H1 (cell line): Measurements from ENCODE around the gene DCDC2. TPM values are rescaled to one million over a fixed set of nuclear protein-coding genes. Genes with fewer than 3 reads are reported as not detected.
A peak's percentile ranks its signal among the peaks of the same experiment; 100 is the strongest.
"Not testable (repeated sequence)": the region's sequence is repeated elsewhere in the genome, so short reads cannot be mapped to it uniquely, and the experiment has no call there.

Experiments used
- CTCF ChIA-PET: fragments of 300-600 bp; sonication (Branson Sonifier 250); formaldehyde crosslinking; loops from one replicate; lab custom pipeline; 2021; ENCODE audit not compliant: partially characterized antibody; lab: Charles Lee
- POLR2A ChIA-PET: fragments of 300-600 bp; sonication (Branson Sonifier 250); formaldehyde crosslinking; loops from one replicate; lab custom pipeline; 2021; ENCODE audit warnings: inconsistent platforms; ENCODE audit not compliant: partially characterized antibody; lab: Charles Lee
- DNase-seq, 2 experiments: peaks; one replicate each; pipeline versions ENCODE4 v3.0.0 to v3.0.0-alpha.2; 2010 to 2022; ENCODE audit warnings: low spot score in 2 of 2, low read depth in 1 of 2, mixed read lengths in 1 of 2
- FAIRE-seq: peaks from 2 replicates; lab custom pipeline; 2011; peaks lifted over from hg19 to GRCh38; lab: Jason Lieb, UNC
- H2AFZ ChIP-seq: 2 replicates; pipeline ENCODE4 v1.8.1; 2012; ENCODE audit warnings: low read length, inconsistent platforms
- H2AK5ac ChIP-seq: 2 replicates; pipeline ENCODE4 v1.6.1; 2013; ENCODE audit warnings: low read depth, low read length
- H2BK120ac ChIP-seq: replicated peaks from 2 replicates; pipeline ENCODE3; 2013; ENCODE audit warnings: low read depth, low read length, inconsistent platforms
- H2BK12ac ChIP-seq: 2 replicates; pipeline ENCODE4 v1.6.1; 2013; ENCODE audit warnings: low read depth, low read length
- H2BK15ac ChIP-seq: 2 replicates; pipeline ENCODE4 v1.6.1; 2013; ENCODE audit warnings: low read length
- H2BK20ac ChIP-seq: 2 replicates; pipeline ENCODE4 v1.6.1; 2013; ENCODE audit warnings: low read length
- H2BK5ac ChIP-seq: 2 replicates; pipeline ENCODE4 v1.6.1; 2013; ENCODE audit warnings: low read depth, low read length
- H3K14ac ChIP-seq: 2 replicates; pipeline ENCODE4 v1.6.1; 2013; ENCODE audit warnings: inconsistent platforms; ENCODE audit not compliant: insufficient read length
- H3K18ac ChIP-seq: 2 replicates; pipeline ENCODE4 v1.6.1; 2013; ENCODE audit warnings: low read length; ENCODE audit errors: extremely low read depth
- H3K23ac ChIP-seq: 2 replicates; pipeline ENCODE4 v1.6.1; 2013; ENCODE audit warnings: inconsistent platforms; ENCODE audit not compliant: insufficient read length
- H3K23me2 ChIP-seq: 2 replicates; pipeline ENCODE4 v1.6.1; 2013; ENCODE audit warnings: low read depth, low read length
- H3K27ac ChIP-seq: 2 replicates; pipeline ENCODE4 v1.6.1; 2011; ENCODE audit warnings: low read depth, low read length, inconsistent platforms
- H3K27me3 ChIP-seq, 4 experiments: replicated peaks in 1 of 4; 1 replicate in 1 of 4; 2 replicates in 3 of 4; pipeline versions ENCODE4 v1.6.1 to v1.8.1; 2011 to 2013; ENCODE audit warnings: low read length in 3 of 4, mild to moderate bottlenecking in 3 of 4, inconsistent platforms in 2 of 4, mixed read lengths in 2 of 4, moderate library complexity in 1 of 4; ENCODE audit not compliant: control insufficient read depth in 3 of 4, insufficient read depth in 3 of 4; ENCODE audit errors: extremely low read depth in 1 of 4
- H3K36me3 ChIP-seq, 4 experiments: 2 replicates each; pipeline versions ENCODE4 v1.6.1 to v1.8.1; 2011 to 2013; ENCODE audit warnings: mild to moderate bottlenecking in 4 of 4, low read length in 3 of 4, moderate library complexity in 2 of 4, control low read depth in 1 of 4, inconsistent platforms in 1 of 4; ENCODE audit not compliant: insufficient read depth in 4 of 4, control insufficient read depth in 2 of 4
- H3K4ac ChIP-seq: replicated peaks from 2 replicates; pipeline ENCODE3; 2013; ENCODE audit warnings: low read length, low read depth, mixed read lengths, inconsistent platforms; ENCODE audit not compliant: insufficient read length
- H3K4me1 ChIP-seq, 4 experiments: replicated peaks in 1 of 4; 1 replicate in 1 of 4; 2 replicates in 3 of 4; pipeline versions ENCODE4 v1.6.1 to v1.8.1; 2011 to 2013; ENCODE audit warnings: low read length in 3 of 4, inconsistent platforms in 2 of 4, mixed read lengths in 1 of 4; ENCODE audit not compliant: insufficient read depth in 4 of 4, control insufficient read depth in 3 of 4
- H3K4me2 ChIP-seq, 2 experiments: 2 replicates each; pipeline versions ENCODE4 v1.6.1 to v1.8.1; 2011 to 2013; ENCODE audit warnings: low read depth in 2 of 2, low read length in 2 of 2, control low read depth in 1 of 2, inconsistent platforms in 1 of 2, mild to moderate bottlenecking in 1 of 2; ENCODE audit not compliant: insufficient read depth in 1 of 2
- H3K4me3 ChIP-seq, 4 experiments: fragments of 200-600, 300-600 bp in 1 of 4; sonication (generic), shearing (Covaris generic), sonication (Bioruptor Twin) in 1 of 4; 2 replicates each; pipeline versions ENCODE4 v1.5.1 to v1.8.1; 2011 to 2016; ENCODE audit warnings: low read length in 4 of 4, low read depth in 3 of 4, control low read depth in 2 of 4, inconsistent platforms in 2 of 4, mild to moderate bottlenecking in 2 of 4, mixed read lengths in 1 of 4, moderate library complexity in 1 of 4; ENCODE audit not compliant: insufficient read depth in 2 of 4; ENCODE audit errors: extremely low read depth in 1 of 4
- H3K56ac ChIP-seq: replicated peaks from 2 replicates; pipeline ENCODE3; 2013; ENCODE audit warnings: low read depth, mild to moderate bottlenecking, mixed read lengths, low read length, inconsistent platforms; ENCODE audit not compliant: insufficient read length
- H3K79me1 ChIP-seq: 2 replicates; pipeline ENCODE4 v1.6.1; 2013; ENCODE audit warnings: low read depth, low read length, control low read depth
- H3K79me2 ChIP-seq, 2 experiments: 2 replicates each; pipeline versions ENCODE4 v1.6.1 to v1.8.1; 2012 to 2013; ENCODE audit warnings: low read length in 2 of 2, mild to moderate bottlenecking in 2 of 2, inconsistent platforms in 1 of 2; ENCODE audit not compliant: insufficient read depth in 2 of 2, control insufficient read depth in 1 of 2
- H3K9ac ChIP-seq, 4 experiments: replicated peaks in 1 of 4; 1 replicate in 1 of 4; 2 replicates in 3 of 4; pipeline versions ENCODE4 v1.6.1 to v1.8.1; 2011 to 2013; ENCODE audit warnings: low read depth in 3 of 4, low read length in 3 of 4, control low read depth in 2 of 4, mild to moderate bottlenecking in 2 of 4, moderate library complexity in 2 of 4, inconsistent platforms in 1 of 4; ENCODE audit errors: extremely low read depth in 1 of 4
- H3K9me3 ChIP-seq, 2 experiments: 2 replicates each; pipeline versions ENCODE4 v1.6.1 to v1.8.1; 2012 to 2013; ENCODE audit warnings: mild to moderate bottlenecking in 2 of 2, moderate library complexity in 2 of 2, control low read depth in 1 of 2, inconsistent platforms in 1 of 2, low read depth in 1 of 2, low read length in 1 of 2, mixed read lengths in 1 of 2; ENCODE audit not compliant: insufficient read depth in 2 of 2
- H4K20me1 ChIP-seq, 2 experiments: replicated peaks in 1 of 2; 2 replicates each; pipeline versions ENCODE3 to v1.8.1; 2011 to 2013; ENCODE audit warnings: inconsistent platforms in 2 of 2, low read length in 2 of 2, mild to moderate bottlenecking in 1 of 2; ENCODE audit not compliant: insufficient read depth in 2 of 2, control insufficient read depth in 1 of 2
- H4K5ac ChIP-seq: 2 replicates; pipeline ENCODE4 v1.6.1; 2013; ENCODE audit warnings: low read length, low read depth, mixed read lengths, inconsistent platforms; ENCODE audit not compliant: insufficient read length
- H4K8ac ChIP-seq: 2 replicates; pipeline ENCODE4 v1.8.0; 2013; ENCODE audit warnings: mild to moderate bottlenecking, moderate library complexity, low read length, inconsistent platforms; ENCODE audit not compliant: insufficient read depth; ENCODE audit errors: extremely low read depth
- H4K91ac ChIP-seq: replicated peaks from 2 replicates; pipeline ENCODE3; 2013; ENCODE audit warnings: low read length, mixed read lengths, inconsistent platforms; ENCODE audit not compliant: insufficient read length
- ASH2L ChIP-seq: fragments of 200-600, 300-600 bp; sonication (generic); IDR thresholded peaks from one replicate; pipeline ENCODE4 v1.7.1; 2017; ENCODE audit warnings: low read length
- MAX ChIP-seq: IDR thresholded peaks from 2 replicates; pipeline ENCODE4 v1.6.1; 2012; ENCODE audit warnings: inconsistent platforms
- POLR2A ChIP-seq, 2 experiments: IDR thresholded peaks; 1 replicate in 1 of 2; 2 replicates in 1 of 2; pipeline ENCODE4 v1.6.1; 2011; ENCODE audit warnings: low read depth in 2 of 2, low read length in 2 of 2, mild to moderate bottlenecking in 2 of 2; ENCODE audit errors: control extremely low read depth in 1 of 2
- RBBP5 ChIP-seq: IDR thresholded peaks from 2 replicates; pipeline ENCODE4 v1.7.1; 2012; ENCODE audit warnings: low read depth, mild to moderate bottlenecking, inconsistent platforms, low read length, moderate library complexity, borderline replicate concordance
- SP1 ChIP-seq: IDR thresholded peaks from 2 replicates; pipeline ENCODE4 v1.6.1; 2011; ENCODE audit warnings: low read depth, low read length
- WGBS, 2 experiments: shearing (Covaris generic) in 1 of 2; methylation state at CpG; one replicate each; pipeline versions ENCODE4 v1.1.6 to v1.1.7; 2013 to 2015; ENCODE audit warnings: low lambda C conversion rate in 2 of 2, mixed read lengths in 2 of 2, inconsistent platforms in 1 of 2, low coverage in 1 of 2, missing lambda C conversion rate in 1 of 2; ENCODE audit not compliant: insufficient replicate concordance in 2 of 2, insufficient coverage in 1 of 2, insufficient read length in 1 of 2; ENCODE audit errors: extremely low coverage in 1 of 2, missing lambda C conversion rate in 1 of 2; 5-methylcytosine and 5-hydroxymethylcytosine counted together
- polyA plus RNA-seq, 7 experiments: library from polyadenylated mRNA; depleted of rRNA in 3 of 7; stranded (reverse) in 5 of 7; unstranded in 2 of 7; fragments of >200 nt in 5 of 7; fragments of 200-250 nt in 2 of 7; gene quantifications; 1 replicate in 5 of 7; 2 replicates in 1 of 7; 4 replicates in 1 of 7; pipeline versions ENCODE4 v1.2.1 to v1.2.3, GENCODE V29; 2011 to 2013; ENCODE audit warnings: missing spikeins in 2 of 7, mixed read lengths in 2 of 7
- total RNA-seq: library from RNA; stranded (reverse); fragmentation: NEBNext Ultra II Directional; extraction: Animal tissue kit (Norgen Biotek cat#: 25700); gene quantifications from 2 replicates; pipeline ENCODE4 v1.2.1, GENCODE V29; 2021

The DCDC2 gene
- total and polyA plus RNA-seq, 2 of the 8 experiments (the other 6 are each of a cell fraction or from before 2014, with no cell fraction given) = 0.03 to 0.15 TPM

GRCh38 chr6:24400045-24401039 lies 42.5 kb upstream of the DCDC2 start:
- Histone ChIP-seq H3K9ac (peak overlapping the region in 1 of 4 experiments; percentile 23; a peak in 1 of 7 replicates), H2AK5ac (peak overlapping the region; percentile 54; the same call in 1 of the 2 replicates), H3K4me2 (peak overlapping the region; percentile 47 to 65), H4K5ac (peak overlapping the region; percentile 61), H3K27ac (peak overlapping the region; percentile 69; the same call in 1 of the 2 replicates), H3K56ac (peak overlapping the region; percentile 72), H3K18ac (peak overlapping the region; percentile 68; the same call in 1 of the 2 replicates), H2BK20ac (0 out of 2 replicates have a peak overlapping the region, but pooled peaks have one; percentile 24), H3K9me3 (peaks cover 14% of the 10 kb centered on the region in 2 experiments), H4K91ac (peak overlapping the region; percentile 79), H2BK120ac (peak overlapping the region; percentile 99), H2BK5ac (peak overlapping the region; percentile 90), H3K4me1 (peaks cover 5 to 21% (median 12%) of the 10 kb centered on the region in 4 experiments), H3K4me3 (peak overlapping the region in 2 of 4 experiments; percentile 1 to 80; a peak in 2 of 8 replicates), H3K79me2 (peaks cover 3 to 37% of the 10 kb centered on the region in 2 experiments; a peak in 3 of 4 replicates)
- H2BK15ac ChIP-seq, FAIRE-seq, H3K4ac ChIP-seq, H3K79me1 ChIP-seq, H4K8ac ChIP-seq, H3K36me3 ChIP-seq, H3K23me2 ChIP-seq, POLR2A ChIA-PET, H3K14ac ChIP-seq, H2BK12ac ChIP-seq, H3K23ac ChIP-seq, CTCF ChIA-PET, H3K27me3 ChIP-seq, H4K20me1 ChIP-seq, H2AFZ ChIP-seq: not testable (repeated sequence)
- WGBS, 2 experiments = 5% methylated on average over 17 of the region's 17 CpGs; no CpG with 5 or more reads in 1 of the 2 experiments
- DNase-seq = peak; percentile 59 to 60
- TF ChIP-seq SP1 (peak; percentile 19; the same call in 1 of the 2 replicates), POLR2A (IDR thresholded peaks at IDR 0.05; ENCODE audit: control extremely low read depth in 1 of 2, low read depth in 2 of 2, low read length in 2 of 2) (peak in 1 of 2 experiments; percentile 50; a peak in 1 of 3 replicates), MAX (peak; percentile 15; the same call in 1 of the 2 replicates), ASH2L (peak; percentile 50), RBBP5 (0 out of 2 replicates have a peak, but pooled peaks have one; percentile 42)
